GM23338 (cell line): Measurements from ENCODE around the gene ZNF223. TPM values are rescaled to one million over a fixed set of nuclear protein-coding genes. Genes with fewer than 3 reads are reported as not detected.
A peak's percentile ranks its signal among the peaks of the same experiment; 100 is the strongest.

Experiments used
- ATAC-seq: fragments of 200-7000 bp; cut with Tn5 transposase; 3 replicates; pipeline ENCODE4 v1.9.1; 2020
- DNase-seq: peaks from one replicate; pipeline ENCODE4 v3.0.0-alpha.2; 2015; ENCODE audit warnings: low spot score
- H2AFZ ChIP-seq: fragments of 200-600 bp; sonication (generic); 2 replicates; pipeline ENCODE4 v1.8.0; 2016; ENCODE audit warnings: antibody characterized with exemption, mild to moderate bottlenecking, moderate library complexity
- H3F3A ChIP-seq: fragments of 200-600 bp; sonication (generic); replicated peaks from 2 replicates; pipeline ENCODE4 v1.8.0; 2017; ENCODE audit warnings: antibody characterized with exemption, mixed run types, low read depth
- H3K27ac ChIP-seq: fragments of 200-600 bp; sonication (generic); 2 replicates; pipeline ENCODE4 v1.6.1; 2016; ENCODE audit warnings: low read depth
- H3K27me3 ChIP-seq: fragments of 200-600 bp; sonication (generic); 2 replicates; pipeline ENCODE4 v1.8.0; 2016; ENCODE audit warnings: mild to moderate bottlenecking, mixed run types, moderate library complexity; ENCODE audit not compliant: insufficient read depth
- H3K36me3 ChIP-seq: fragments of 200-600 bp; sonication (generic); 2 replicates; pipeline ENCODE4 v1.8.0; 2016; ENCODE audit warnings: mild to moderate bottlenecking; ENCODE audit not compliant: insufficient read depth
- H3K4me1 ChIP-seq: fragments of 200-600 bp; sonication (generic); 2 replicates; pipeline ENCODE4 v1.8.0; 2016; ENCODE audit warnings: mild to moderate bottlenecking, moderate library complexity; ENCODE audit not compliant: insufficient read depth
- H3K4me2 ChIP-seq: fragments of 200-600 bp; sonication (generic); 2 replicates; pipeline ENCODE4 v1.7.1; 2017; ENCODE audit warnings: mixed run types
- H3K4me3 ChIP-seq: fragments of 200-600 bp; sonication (generic); 2 replicates; pipeline ENCODE4 v1.6.1; 2016; ENCODE audit warnings: mixed run types
- H3K79me2 ChIP-seq: fragments of 200-600 bp; sonication (generic); replicated peaks from 2 replicates; pipeline ENCODE4 v1.8.0; 2017; ENCODE audit warnings: mild to moderate bottlenecking; ENCODE audit not compliant: insufficient read depth
- H3K9me2 ChIP-seq: fragments of 200-600 bp; sonication (generic); 2 replicates; pipeline ENCODE4 v1.8.0; 2017; ENCODE audit not compliant: insufficient read depth
- H4K20me1 ChIP-seq: fragments of 200-600 bp; sonication (generic); replicated peaks from 2 replicates; pipeline ENCODE4 v1.8.0; 2017; ENCODE audit warnings: mild to moderate bottlenecking; ENCODE audit not compliant: insufficient read depth
- H3K27ac Mint-ChIP-seq: 2 replicates; pipeline ENCODE4 v1.8.0; 2020; ENCODE audit warnings: inconsistent platforms, mild to moderate bottlenecking, moderate library complexity, mixed read lengths
- H3K27me3 Mint-ChIP-seq: 3 replicates; pipeline ENCODE4 v1.8.0; 2022; ENCODE audit warnings: low read depth, mild to moderate bottlenecking, moderate library complexity, mixed read lengths, inconsistent platforms; ENCODE audit not compliant: insufficient read depth, poor library complexity
- H3K36me3 Mint-ChIP-seq: 3 replicates; pipeline ENCODE4 v1.8.0; 2021; ENCODE audit warnings: low read depth, mild to moderate bottlenecking, inconsistent platforms, moderate library complexity, mixed read lengths
- H3K4me1 Mint-ChIP-seq: 3 replicates; pipeline ENCODE4 v1.8.0; 2020; ENCODE audit warnings: mild to moderate bottlenecking, inconsistent platforms, mixed read lengths
- H3K4me3 Mint-ChIP-seq: 3 replicates; pipeline ENCODE4 v1.8.0; 2021; ENCODE audit warnings: moderate library complexity, mild to moderate bottlenecking, inconsistent platforms, mixed read lengths
- H3K9me3 Mint-ChIP-seq: 3 replicates; pipeline ENCODE4 v1.8.0; 2020; ENCODE audit warnings: moderate library complexity, mild to moderate bottlenecking, inconsistent platforms, mixed read lengths
- CREB1 ChIP-seq: fragments of 250-450 bp; sonication (Bioruptor Pico); IDR thresholded peaks from 2 replicates; pipeline ENCODE4 v1.5.0; 2020; ENCODE audit warnings: low read depth, mild to moderate bottlenecking, moderate library complexity
- EZH2 ChIP-seq: fragments of 200-600 bp; sonication (generic); IDR thresholded peaks from one replicate; pipeline ENCODE4 v1.8.0; 2017; ENCODE audit warnings: antibody characterized with exemption, mild to moderate bottlenecking, low read depth; ENCODE audit not compliant: unreplicated experiment
- JUNB ChIP-seq: IDR thresholded peaks from one replicate; pipeline ENCODE4 v1.6.1; 2016; ENCODE audit warnings: antibody characterized with exemption; ENCODE audit not compliant: unreplicated experiment
- POLR2AphosphoS5 ChIP-seq: IDR thresholded peaks from 2 replicates; pipeline ENCODE4 v1.6.1; 2016; ENCODE audit warnings: antibody characterized with exemption, low read depth
- ZNF331 ChIP-seq: fragments of 250-450 bp; sonication (Bioruptor Pico); IDR thresholded peaks from 2 replicates; pipeline ENCODE4 v1.5.0; 2020; ENCODE audit warnings: low read depth, mild to moderate bottlenecking, moderate library complexity
- polyA plus RNA-seq: library from polyadenylated mRNA; unstranded; fragments of >200 nt; fragmentation: Nextera tagmentation; extraction: Ambion mirVana; gene quantifications from 2 replicates; pipeline ENCODE4 v1.2.1, GENCODE V29; 2016
- total RNA-seq: library from RNA; depleted of rRNA; stranded (reverse); fragments of >200 nt; shearing (Covaris generic); gene quantifications from 2 replicates; pipeline ENCODE4 v1.2.3, GENCODE V29; 2014
- TF ChIP-seq, protein P1 (sequence below): IDR thresholded peaks from 2 replicates; pipeline ENCODE4 v1.6.1; 2016; ENCODE audit warnings: antibody characterized with exemption
- TF ChIP-seq, protein P2 (sequence below): fragments of 250-450 bp; sonication (Bioruptor Pico); IDR thresholded peaks from 2 replicates; pipeline ENCODE4 v1.5.0; 2020; ENCODE audit warnings: mild to moderate bottlenecking, moderate library complexity

Gene ZNF223
- total and polyA plus RNA-seq, 2 experiments from 2014 or later, result 3.3 to 5.8 TPM

DNA sequence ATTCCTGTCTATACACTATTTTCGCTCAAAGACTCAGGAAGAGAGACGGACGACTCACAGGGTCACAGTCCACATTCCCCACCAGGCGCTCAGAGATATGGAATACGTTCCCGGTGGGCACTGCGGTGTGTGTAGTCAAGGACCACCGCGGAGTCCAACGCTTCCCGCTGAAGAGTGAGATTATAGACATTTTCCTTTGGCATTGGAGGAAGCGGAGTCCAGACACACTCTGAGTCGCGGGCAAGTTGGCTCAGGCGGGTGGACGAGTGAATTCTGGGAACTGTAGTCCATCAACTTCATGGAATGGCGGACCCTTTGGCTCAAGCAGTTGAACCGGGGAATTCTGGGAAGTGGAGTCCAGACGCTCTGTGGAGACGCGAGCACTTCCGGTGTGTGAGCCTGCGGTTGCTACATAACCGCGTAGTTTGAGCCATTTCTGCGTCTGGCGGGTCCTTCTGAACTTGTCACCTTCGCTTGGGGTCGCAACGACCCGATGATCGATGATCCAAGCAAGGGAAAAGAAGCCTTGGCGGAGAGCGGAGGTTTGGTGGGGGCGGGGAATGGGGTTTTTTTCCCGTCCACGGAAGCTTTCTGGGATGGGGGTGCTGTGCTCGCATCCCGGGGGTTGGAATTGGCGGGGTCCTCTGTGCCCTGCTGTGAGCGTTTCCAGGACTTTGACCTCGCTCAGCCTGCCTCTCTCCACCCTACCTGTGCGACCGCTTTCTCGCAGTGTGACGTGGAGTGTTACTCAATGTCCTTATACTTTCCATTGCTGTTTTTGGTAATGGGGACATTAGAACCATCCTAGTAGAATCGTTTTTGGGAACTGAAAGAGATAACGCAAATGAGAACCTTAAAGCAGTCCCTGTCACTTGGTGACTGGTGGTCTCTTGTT lies 49.0 kb upstream of the ZNF223 start, which contains the start of gene ZNF230:
ZNF230 (plus strand) TSS at position 392 of the 895 bp plus-strand sequence. CDS start 4,122 bp downstream, outside the sequence.
- H3K27me3 ChIP-seq, result no peaks in the 10 kb centered on the region
- Mint-ChIP-seq H3K27me3 (peaks cover 9% of the 10 kb centered on the region), H3K9me3 (peaks cover 7% of the 10 kb centered on the region), H3K36me3 (peaks cover 13% of the 10 kb centered on the region), H3K4me3 (peak within 1 kb of the TSS; percentile 93), H3K4me1 (peaks cover 9% of the 10 kb centered on the region), H3K27ac (peak within 1 kb of the TSS; percentile 65)
- peak within 1 kb of the TSS; percentile 97 for H2AFZ ChIP-seq
- no peaks in the 10 kb centered on the region for H3K4me1 ChIP-seq
- no peaks in the 10 kb centered on the region for H3K36me3 ChIP-seq
- H3K4me3 ChIP-seq, result peak within 1 kb of the TSS; percentile 67
- 0 out of 2 replicates have a peak, but pooled peaks cover 8% of the 10 kb centered on the region for H3K79me2 ChIP-seq
- ATAC-seq (peak; percentile 99), DNase-seq (peak; percentile 99)
- peak within 1 kb of the TSS; percentile 88 for H3K4me2 ChIP-seq
- H3F3A ChIP-seq, result no peaks in the 10 kb centered on the region
- TF ChIP-seq CREB1 (CRISPR knock-in tag) (peak; percentile 58), POLR2AphosphoS5 (peak; percentile 69), JUNB (no peak)
- TF ChIP-seq, protein P1, sequence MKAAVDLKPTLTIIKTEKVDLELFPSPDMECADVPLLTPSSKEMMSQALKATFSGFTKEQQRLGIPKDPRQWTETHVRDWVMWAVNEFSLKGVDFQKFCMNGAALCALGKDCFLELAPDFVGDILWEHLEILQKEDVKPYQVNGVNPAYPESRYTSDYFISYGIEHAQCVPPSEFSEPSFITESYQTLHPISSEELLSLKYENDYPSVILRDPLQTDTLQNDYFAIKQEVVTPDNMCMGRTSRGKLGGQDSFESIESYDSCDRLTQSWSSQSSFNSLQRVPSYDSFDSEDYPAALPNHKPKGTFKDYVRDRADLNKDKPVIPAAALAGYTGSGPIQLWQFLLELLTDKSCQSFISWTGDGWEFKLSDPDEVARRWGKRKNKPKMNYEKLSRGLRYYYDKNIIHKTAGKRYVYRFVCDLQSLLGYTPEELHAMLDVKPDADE, result peak; percentile 98
- peaks cover 20% of the 10 kb centered on the region for H3K9me2 ChIP-seq
- H4K20me1 ChIP-seq, result no peaks in the 10 kb centered on the region
- no peak within 1 kb of the TSS for H3K27ac ChIP-seq

DNA sequence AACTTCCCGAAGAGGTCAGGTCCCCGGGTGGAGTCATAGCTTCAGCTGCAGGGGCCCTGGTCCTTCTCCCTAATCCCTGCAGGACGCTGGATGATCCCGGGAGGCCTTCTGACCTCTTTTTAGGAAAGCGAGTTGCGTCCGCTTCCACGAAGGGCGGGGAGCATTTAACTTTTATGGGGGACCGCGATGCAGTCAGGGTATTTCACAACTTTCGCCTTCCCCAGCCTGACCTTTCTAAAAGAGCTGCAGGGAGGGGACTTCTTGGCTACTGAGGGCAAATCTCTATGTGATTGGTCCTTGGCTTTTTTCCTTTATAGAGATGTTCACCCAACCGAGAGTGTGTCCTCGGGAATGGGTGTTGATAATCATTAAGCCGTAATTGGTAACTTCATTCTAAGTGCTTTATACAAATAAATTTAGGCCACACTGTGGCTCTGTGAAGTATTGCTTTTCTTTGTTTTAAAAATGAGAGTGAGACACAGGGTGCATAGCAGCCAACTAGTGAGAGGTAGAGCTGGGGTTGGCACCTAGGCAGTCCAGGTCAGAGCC lies 48.3 kb upstream of the ZNF223 start:
- DNase-seq (peak; percentile 33), ATAC-seq (peak; percentile 13)
- Mint-ChIP-seq H3K4me3 (peak overlapping the region; percentile 93), H3K27me3 (peaks cover 9% of the 10 kb centered on the region), H3K4me1 (peaks cover 9% of the 10 kb centered on the region), H3K27ac (no peak overlapping the region), H3K36me3 (peaks cover 18% of the 10 kb centered on the region), H3K9me3 (peaks cover 11% of the 10 kb centered on the region)
- Histone ChIP-seq H4K20me1 (no peaks in the 10 kb centered on the region), H3K79me2 (0 out of 2 replicates have a peak, but pooled peaks cover 8% of the 10 kb centered on the region), H3K4me3 (peak overlapping the region; percentile 67), H3K4me2 (peak overlapping the region; percentile 88), H2AFZ (peak overlapping the region; percentile 28), H3K9me2 (peaks cover 20% of the 10 kb centered on the region), H3K27ac (no peak overlapping the region), H3F3A (no peaks in the 10 kb centered on the region), H3K36me3 (peaks cover 3% of the 10 kb centered on the region), H3K4me1 (no peaks in the 10 kb centered on the region), H3K27me3 (no peaks in the 10 kb centered on the region)
- TF ChIP-seq ZNF331 (CRISPR knock-in tag) (no peak), EZH2 (no peak)

DNA sequence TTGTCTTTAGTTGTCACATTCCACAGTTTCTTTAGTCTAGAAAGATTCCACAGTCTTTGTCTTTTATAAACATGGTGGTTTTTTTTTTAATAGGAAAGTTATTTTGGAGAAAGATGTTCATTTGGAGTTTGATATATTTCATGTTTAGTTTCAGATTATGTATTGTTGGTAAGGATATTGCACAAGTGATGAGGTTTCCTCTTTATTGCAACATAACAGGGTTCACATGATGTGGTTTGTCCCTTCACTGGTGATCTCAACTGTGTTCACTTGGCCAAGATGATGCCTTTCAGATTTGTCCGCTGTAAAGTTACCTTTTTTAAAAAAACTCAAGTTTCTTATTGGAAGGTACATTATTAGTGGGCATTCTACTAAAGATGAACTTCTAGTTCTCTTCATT lies 45.9 kb upstream of the ZNF223 start:
- H3K4me3 ChIP-seq, result no peak overlapping the region
- no peak overlapping the region for H3K4me2 ChIP-seq
- H4K20me1 ChIP-seq, result no peaks in the 10 kb centered on the region
- no peak overlapping the region for H3K27ac ChIP-seq
- H3K4me3 Mint-ChIP-seq, result no peak overlapping the region
- no peaks in the 10 kb centered on the region for H3K4me1 ChIP-seq
- H2AFZ ChIP-seq, result no peak overlapping the region
- H3K27me3 Mint-ChIP-seq, result peaks cover 12% of the 10 kb centered on the region
- H3K4me1 Mint-ChIP-seq, result peaks cover 9% of the 10 kb centered on the region
- 0 out of 2 replicates have a peak, but pooled peaks cover 8% of the 10 kb centered on the region for H3K79me2 ChIP-seq
- peaks cover 17% of the 10 kb centered on the region for H3K9me2 ChIP-seq
- ATAC-seq (no peak), DNase-seq (no peak)
- no peaks in the 10 kb centered on the region for H3F3A ChIP-seq
- peaks cover 34% of the 10 kb centered on the region for H3K9me3 Mint-ChIP-seq
- H3K36me3 Mint-ChIP-seq, result peaks cover 42% of the 10 kb centered on the region
- peaks cover 25% of the 10 kb centered on the region for H3K36me3 ChIP-seq
- no peak overlapping the region for H3K27ac Mint-ChIP-seq
- H3K27me3 ChIP-seq, result no peaks in the 10 kb centered on the region
- TF ChIP-seq, protein P2, sequence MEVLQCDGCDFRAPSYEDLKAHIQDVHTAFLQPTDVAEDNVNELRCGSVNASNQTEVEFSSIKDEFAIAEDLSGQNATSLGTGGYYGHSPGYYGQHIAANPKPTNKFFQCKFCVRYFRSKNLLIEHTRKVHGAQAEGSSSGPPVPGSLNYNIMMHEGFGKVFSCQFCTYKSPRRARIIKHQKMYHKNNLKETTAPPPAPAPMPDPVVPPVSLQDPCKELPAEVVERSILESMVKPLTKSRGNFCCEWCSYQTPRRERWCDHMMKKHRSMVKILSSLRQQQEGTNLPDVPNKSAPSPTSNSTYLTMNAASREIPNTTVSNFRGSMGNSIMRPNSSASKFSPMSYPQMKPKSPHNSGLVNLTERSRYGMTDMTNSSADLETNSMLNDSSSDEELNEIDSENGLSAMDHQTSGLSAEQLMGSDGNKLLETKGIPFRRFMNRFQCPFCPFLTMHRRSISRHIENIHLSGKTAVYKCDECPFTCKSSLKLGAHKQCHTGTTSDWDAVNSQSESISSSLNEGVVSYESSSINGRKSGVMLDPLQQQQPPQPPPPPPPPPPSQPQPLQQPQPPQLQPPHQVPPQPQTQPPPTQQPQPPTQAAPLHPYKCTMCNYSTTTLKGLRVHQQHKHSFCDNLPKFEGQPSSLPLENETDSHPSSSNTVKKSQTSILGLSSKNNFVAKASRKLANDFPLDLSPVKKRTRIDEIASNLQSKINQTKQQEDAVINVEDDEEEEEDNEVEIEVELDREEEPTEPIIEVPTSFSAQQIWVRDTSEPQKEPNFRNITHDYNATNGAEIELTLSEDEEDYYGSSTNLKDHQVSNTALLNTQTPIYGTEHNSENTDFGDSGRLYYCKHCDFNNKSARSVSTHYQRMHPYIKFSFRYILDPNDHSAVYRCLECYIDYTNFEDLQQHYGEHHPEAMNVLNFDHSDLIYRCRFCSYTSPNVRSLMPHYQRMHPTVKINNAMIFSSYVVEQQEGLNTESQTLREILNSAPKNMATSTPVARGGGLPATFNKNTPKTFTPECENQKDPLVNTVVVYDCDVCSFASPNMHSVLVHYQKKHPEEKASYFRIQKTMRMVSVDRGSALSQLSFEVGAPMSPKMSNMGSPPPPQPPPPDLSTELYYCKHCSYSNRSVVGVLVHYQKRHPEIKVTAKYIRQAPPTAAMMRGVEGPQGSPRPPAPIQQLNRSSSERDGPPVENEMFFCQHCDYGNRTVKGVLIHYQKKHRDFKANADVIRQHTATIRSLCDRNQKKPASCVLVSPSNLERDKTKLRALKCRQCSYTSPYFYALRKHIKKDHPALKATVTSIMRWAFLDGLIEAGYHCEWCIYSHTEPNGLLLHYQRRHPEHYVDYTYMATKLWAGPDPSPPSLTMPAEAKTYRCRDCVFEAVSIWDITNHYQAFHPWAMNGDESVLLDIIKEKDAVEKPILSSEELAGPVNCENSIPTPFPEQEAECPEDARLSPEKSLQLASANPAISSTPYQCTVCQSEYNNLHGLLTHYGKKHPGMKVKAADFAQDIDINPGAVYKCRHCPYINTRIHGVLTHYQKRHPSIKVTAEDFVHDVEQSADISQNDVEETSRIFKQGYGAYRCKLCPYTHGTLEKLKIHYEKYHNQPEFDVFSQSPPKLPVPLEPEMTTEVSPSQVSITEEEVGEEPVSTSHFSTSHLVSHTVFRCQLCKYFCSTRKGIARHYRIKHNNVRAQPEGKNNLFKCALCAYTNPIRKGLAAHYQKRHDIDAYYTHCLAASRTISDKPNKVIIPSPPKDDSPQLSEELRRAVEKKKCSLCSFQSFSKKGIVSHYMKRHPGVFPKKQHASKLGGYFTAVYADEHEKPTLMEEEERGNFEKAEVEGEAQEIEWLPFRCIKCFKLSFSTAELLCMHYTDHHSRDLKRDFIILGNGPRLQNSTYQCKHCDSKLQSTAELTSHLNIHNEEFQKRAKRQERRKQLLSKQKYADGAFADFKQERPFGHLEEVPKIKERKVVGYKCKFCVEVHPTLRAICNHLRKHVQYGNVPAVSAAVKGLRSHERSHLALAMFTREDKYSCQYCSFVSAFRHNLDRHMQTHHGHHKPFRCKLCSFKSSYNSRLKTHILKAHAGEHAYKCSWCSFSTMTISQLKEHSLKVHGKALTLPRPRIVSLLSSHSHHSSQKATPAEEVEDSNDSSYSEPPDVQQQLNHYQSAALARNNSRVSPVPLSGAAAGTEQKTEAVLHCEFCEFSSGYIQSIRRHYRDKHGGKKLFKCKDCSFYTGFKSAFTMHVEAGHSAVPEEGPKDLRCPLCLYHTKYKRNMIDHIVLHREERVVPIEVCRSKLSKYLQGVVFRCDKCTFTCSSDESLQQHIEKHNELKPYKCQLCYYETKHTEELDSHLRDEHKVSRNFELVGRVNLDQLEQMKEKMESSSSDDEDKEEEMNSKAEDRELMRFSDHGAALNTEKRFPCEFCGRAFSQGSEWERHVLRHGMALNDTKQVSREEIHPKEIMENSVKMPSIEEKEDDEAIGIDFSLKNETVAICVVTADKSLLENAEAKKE (CRISPR knock-in tag), result no peak
- no peak for TF ChIP-seq POLR2AphosphoS5
- no peak for TF ChIP-seq EZH2
